GM21786 (cell line): ENCODE data around the gene KHK.
A peak's percentile ranks its signal among the peaks of the same experiment; 100 is the strongest.

Experiments used
- ATAC-seq: cut with Tn5 transposase; IDR thresholded peaks from one replicate; pipeline ENCODE4 v1.9.1; 2021; ENCODE audit not compliant: unreplicated experiment

Gene KHK

GRCh38 chr2:27126252-27126710 is 39.7 kb downstream of the KHK start:
- ATAC-seq, result no peak

GRCh38 chr2:27127883-27128667 is 41.5 kb downstream of the KHK start:
- no peak for ATAC-seq

GRCh38 chr2:27128668-27129571 is 42.3 kb downstream of the KHK start:
- no peak for ATAC-seq

- no peak for ATAC-seq
These were observed 43.8 kb downstream of the KHK start for GRCh38 chr2:27130396-27130795.

GRCh38 chr2:27131429-27131828 is 44.9 kb downstream of the KHK start:
- no peak for ATAC-seq

GRCh38 chr2:27133195-27133875 is 46.8 kb downstream of the KHK start:
- ATAC-seq, result no peak

- ATAC-seq, result peak; percentile 79
These were observed 47.6 kb downstream of the KHK start, which contains the start of gene PREB for GRCh38 chr2:27133905-27134780. Gene PREB, minus strand, starts transcription at chr2:27134636. Its CDS starts 215 bp downstream, at chr2:27134421.

- ATAC-seq, result no peak
These were observed 48.4 kb downstream of the KHK start for GRCh38 chr2:27134781-27135477.

GRCh38 chr2:27135478-27135955 is 48.9 kb downstream of the KHK start:
- no peak for ATAC-seq

- no peak for ATAC-seq
These were observed 50.2 kb downstream of the KHK start for GRCh38 chr2:27136751-27137150.

- no peak for ATAC-seq
These were observed 50.9 kb downstream of the KHK start for GRCh38 chr2:27137322-27137935.

GRCh38 chr2:27138111-27138510 is 51.5 kb downstream of the KHK start:
- no peak for ATAC-seq

GRCh38 chr2:27139310-27139709 is 52.7 kb downstream of the KHK start, which contains the start of gene PRR30:
Gene PRR30, minus strand, starts transcription at chr2:27139410. Its CDS starts 1,081 bp downstream, at chr2:27138329.
- no peak for ATAC-seq

GRCh38 chr2:27143285-27143684 is 56.7 kb downstream of the KHK start:
- ATAC-seq, result no peak

- no peak for ATAC-seq
These were observed 59.1 kb downstream of the KHK start for GRCh38 chr2:27145682-27146081.

GRCh38 chr2:27147935-27148334 is 61.4 kb downstream of the KHK start:
- no peak for ATAC-seq

- no peak for ATAC-seq
These were observed 62.3 kb downstream of the KHK start, which contains the start of gene TCF23 for GRCh38 chr2:27148801-27149439. Gene TCF23, plus strand, starts transcription at chr2:27149004. Its CDS starts 130 bp downstream, at chr2:27149134.
